OCI-LY1 (cell line): Measurements from ENCODE around the gene GAPDHS.

ENCODE experiments used
- H2AFZ ChIP-seq: fragments of 200-600 bp; sonication (generic), shearing (Covaris generic); 2 replicates; pipeline ENCODE4 v1.6.0; 2014; ENCODE audit warnings: antibody characterized with exemption, mild to moderate bottlenecking, low read length
- H3F3A ChIP-seq: fragments of 200-600 bp; sonication (generic), shearing (Covaris generic); 2 replicates; pipeline ENCODE4 v1.6.0; 2014; ENCODE audit warnings: mild to moderate bottlenecking, antibody characterized with exemption, low read length, moderate library complexity; ENCODE audit not compliant: insufficient read depth
- H3K27ac ChIP-seq: fragments of 200-600 bp; sonication (generic); 2 replicates; pipeline ENCODE4 v1.5.1; 2014; ENCODE audit warnings: low read length, mixed run types, mild to moderate bottlenecking, low read depth; ENCODE audit not compliant: poor library complexity, severe bottlenecking
- H3K27me3 ChIP-seq: fragments of 200-600 bp; sonication (generic); 2 replicates; pipeline ENCODE4 v1.6.0; 2014; ENCODE audit warnings: antibody characterized with exemption, mild to moderate bottlenecking, low read length, moderate library complexity; ENCODE audit not compliant: insufficient read depth
- H3K36me3 ChIP-seq: fragments of 200-600 bp; sonication (generic); 2 replicates; pipeline ENCODE4 v1.6.1; 2014; ENCODE audit warnings: mild to moderate bottlenecking, antibody characterized with exemption, low read length, moderate library complexity, mixed read lengths; ENCODE audit not compliant: insufficient read depth
- H3K4me1 ChIP-seq: fragments of 200-600 bp; sonication (generic); 2 replicates; pipeline ENCODE4 v1.5.1; 2014; ENCODE audit warnings: mild to moderate bottlenecking, low read length, moderate library complexity; ENCODE audit not compliant: insufficient read depth, severe bottlenecking
- H3K4me2 ChIP-seq: fragments of 200-600 bp; sonication (generic), shearing (Covaris generic); 2 replicates; pipeline ENCODE4 v1.6.1; 2014; ENCODE audit warnings: low read length
- H3K4me3 ChIP-seq: fragments of 200-600 bp; sonication (generic); 2 replicates; pipeline ENCODE4 v1.5.1; 2014; ENCODE audit warnings: low read length, low read depth, mild to moderate bottlenecking, mixed read lengths; ENCODE audit not compliant: poor library complexity, severe bottlenecking
- H3K79me2 ChIP-seq: fragments of 200-600 bp; shearing (Covaris generic); 2 replicates; pipeline ENCODE4 v1.6.1; 2016; ENCODE audit warnings: mixed run types, low read length, mixed read lengths; ENCODE audit not compliant: insufficient read depth
- H3K9ac ChIP-seq: fragments of 200-600 bp; sonication (generic), shearing (Covaris generic); 2 replicates; pipeline ENCODE4 v1.6.1; 2014; ENCODE audit warnings: mild to moderate bottlenecking, low read length, mixed read lengths
- H3K9me2 ChIP-seq: fragments of 200-600 bp; sonication (generic), shearing (Covaris generic); 2 replicates; pipeline ENCODE4 v1.6.1; 2014; ENCODE audit warnings: low read depth, mild to moderate bottlenecking, low read length, mixed read lengths
- H3K9me3 ChIP-seq: fragments of 200-600 bp; shearing (Covaris generic); 2 replicates; pipeline ENCODE4 v1.6.1; 2014; ENCODE audit warnings: low read length, mixed read lengths
- H4K20me1 ChIP-seq: fragments of 200-600 bp; sonication (generic), shearing (Covaris generic); 2 replicates; pipeline ENCODE4 v1.6.0; 2016; ENCODE audit warnings: mild to moderate bottlenecking, low read length; ENCODE audit not compliant: insufficient read depth
- CTCF ChIP-seq: fragments of 200-600 bp; sonication (generic), shearing (Covaris generic); IDR thresholded peaks from 2 replicates; pipeline ENCODE4 v1.5.1; 2017; ENCODE audit warnings: mild to moderate bottlenecking, antibody characterized with exemption, low read length, moderate library complexity, mixed read lengths
- EZH2 ChIP-seq: fragments of 200-600 bp; sonication (generic), shearing (Covaris generic); IDR thresholded peaks from 2 replicates; pipeline ENCODE4 v1.8.0; 2017; ENCODE audit warnings: borderline replicate concordance, mixed run types, mild to moderate bottlenecking, antibody characterized with exemption, low read length, moderate library complexity, mixed read lengths

GAPDHS gene

GRCh38 chr19:35528218-35529038, 4.8 kb upstream of the GAPDHS start, which contains the start of gene SBSN:
Gene SBSN, minus strand, starts transcription at chr19:35528311. Its CDS starts 30 bp downstream, at chr19:35528281.
- no peaks in the 10 kb centered on the region for H3K9me2 ChIP-seq
- no peaks in the 10 kb centered on the region for H3K4me1 ChIP-seq
- H3F3A ChIP-seq: no peaks in the 10 kb centered on the region
- no peaks in the 10 kb centered on the region for H3K36me3 ChIP-seq
- H3K9ac ChIP-seq: no peak within 1 kb of the TSS
- H3K27ac ChIP-seq: no peak within 1 kb of the TSS
- no peaks in the 10 kb centered on the region for H4K20me1 ChIP-seq
- H3K4me3 ChIP-seq: no peak within 1 kb of the TSS
- H3K4me2 ChIP-seq: no peak within 1 kb of the TSS
- no peak within 1 kb of the TSS for H2AFZ ChIP-seq
- no peaks in the 10 kb centered on the region for H3K79me2 ChIP-seq
- TF ChIP-seq CTCF: no peak
- no peak for TF ChIP-seq EZH2
- H3K27me3 ChIP-seq: 0 out of 2 replicates have a peak, but pooled peaks cover 5% of the 10 kb centered on the region
- H3K9me3 ChIP-seq: no peaks in the 10 kb centered on the region

- no peaks in the 10 kb centered on the region for H3K9me2 ChIP-seq
- H3K4me2 ChIP-seq: no peak overlapping the region
These were observed 3.7 kb upstream of the GAPDHS start for GRCh38 chr19:35529241-35530218.

More at GRCh38 chr19:35529241-35530218, 3.7 kb upstream of the GAPDHS start:
- Histone ChIP-seq H3F3A (no peaks in the 10 kb centered on the region), H3K27ac (no peak overlapping the region), H3K27me3 (0 out of 2 replicates have a peak, but pooled peaks cover 5% of the 10 kb centered on the region), H3K36me3 (no peaks in the 10 kb centered on the region), H3K4me1 (no peaks in the 10 kb centered on the region), H3K4me3 (no peak overlapping the region), H4K20me1 (no peaks in the 10 kb centered on the region), H3K9me3 (no peaks in the 10 kb centered on the region), H3K79me2 (no peaks in the 10 kb centered on the region), H2AFZ (no peak overlapping the region), H3K9ac (no peak overlapping the region)
- TF ChIP-seq CTCF (no peak), EZH2 (no peak)
